ENCODE measurements around the gene SLC6A6. TPM values are rescaled to one million over a fixed set of nuclear protein-coding genes. Genes with fewer than 3 reads are reported as not detected.
A peak's percentile ranks its signal among the peaks of the same experiment; 100 is the strongest.

SLC6A6 gene
- polyA plus RNA-seq, 4 donors = 6.9 to 24.1 (median 9.7) TPM

- H3K9me3 ChIP-seq (ENCODE audit: control insufficient read depth in 2 of 2, insufficient read depth in 1 of 2, low read depth in 1 of 2, low read length in 1 of 2) = no peaks in the 10 kb centered on the region
- DNase-seq = no peak
- H3K4me1 ChIP-seq (ENCODE audit: control insufficient read depth in 3 of 3, insufficient read depth in 2 of 3, low read depth in 1 of 3, low read length in 2 of 3) = no peaks in the 10 kb centered on the region
- H3K27ac ChIP-seq (ENCODE audit: low read depth in 1 of 3, low read length in 2 of 3) = no peak overlapping the region
- WGBS, 3 donors = 95 to 96% (median 95%) methylated on average over 23 of the region's 23 CpGs
- peaks cover 12 to 92% (median 30%) of the 10 kb centered on the region in 3 donors for H3K36me3 ChIP-seq (ENCODE audit: control insufficient read depth in 3 of 3, insufficient read depth in 2 of 3, low read depth in 1 of 3, low read length in 3 of 3)
- H3K27me3 ChIP-seq (ENCODE audit: control insufficient read depth in 3 of 3, insufficient read depth in 3 of 3, low read length in 3 of 3) = no peaks in the 10 kb centered on the region
- no peak for FAIRE-seq
- H3K4me3 ChIP-seq (ENCODE audit: low read depth in 1 of 3, low read length in 3 of 3) = no peak overlapping the region
Measured at GRCh38 chr3:14466179-14466903, 63.9 kb downstream of the SLC6A6 start.

GRCh38 chr3:14467814-14468620, 65.6 kb downstream of the SLC6A6 start:
- no peak for FAIRE-seq
- Histone ChIP-seq H3K9me3 (ENCODE audit: control insufficient read depth in 2 of 2, insufficient read depth in 1 of 2, low read depth in 1 of 2, low read length in 1 of 2) (no peaks in the 10 kb centered on the region), H3K27me3 (ENCODE audit: control insufficient read depth in 3 of 3, insufficient read depth in 3 of 3, low read length in 3 of 3) (no peaks in the 10 kb centered on the region), H3K27ac (ENCODE audit: low read depth in 1 of 3, low read length in 2 of 3) (no peak overlapping the region), H3K4me1 (ENCODE audit: control insufficient read depth in 3 of 3, insufficient read depth in 2 of 3, low read depth in 1 of 3, low read length in 2 of 3) (no peaks in the 10 kb centered on the region), H3K4me3 (ENCODE audit: low read depth in 1 of 3, low read length in 3 of 3) (no peak overlapping the region), H3K36me3 (ENCODE audit: control insufficient read depth in 3 of 3, insufficient read depth in 2 of 3, low read depth in 1 of 3, low read length in 3 of 3) (peaks cover 12 to 92% (median 31%) of the 10 kb centered on the region in 3 donors)
- WGBS, 3 donors = 62 to 66% (median 62%) methylated on average over 15 of the region's 15 CpGs
- DNase-seq = peak; percentile 17 to 47

GRCh38 chr3:14468621-14468981, 66.2 kb downstream of the SLC6A6 start:
- 84 to 94% (median 89%) methylated on average over 13 of the region's 13 CpGs for WGBS, 3 donors
- no peaks in the 10 kb centered on the region for H3K27me3 ChIP-seq (ENCODE audit: control insufficient read depth in 3 of 3, insufficient read depth in 3 of 3, low read length in 3 of 3)
- no peak overlapping the region for H3K27ac ChIP-seq (ENCODE audit: low read depth in 1 of 3, low read length in 2 of 3)
- no peak overlapping the region for H3K4me3 ChIP-seq (ENCODE audit: low read depth in 1 of 3, low read length in 3 of 3)
- FAIRE-seq (no peak), DNase-seq (no peak)
- H3K9me3 ChIP-seq (ENCODE audit: control insufficient read depth in 2 of 2, insufficient read depth in 1 of 2, low read depth in 1 of 2, low read length in 1 of 2) = no peaks in the 10 kb centered on the region
- H3K4me1 ChIP-seq (ENCODE audit: control insufficient read depth in 3 of 3, insufficient read depth in 2 of 3, low read depth in 1 of 3, low read length in 2 of 3) = no peaks in the 10 kb centered on the region
- H3K36me3 ChIP-seq (ENCODE audit: control insufficient read depth in 3 of 3, insufficient read depth in 2 of 3, low read depth in 1 of 3, low read length in 3 of 3) = peaks cover 9 to 92% (median 25%) of the 10 kb centered on the region in 3 donors

GRCh38 chr3:14470461-14470860, 68.1 kb downstream of the SLC6A6 start:
- Histone ChIP-seq H3K4me1 (ENCODE audit: control insufficient read depth in 3 of 3, insufficient read depth in 2 of 3, low read depth in 1 of 3, low read length in 2 of 3) (no peaks in the 10 kb centered on the region), H3K36me3 (ENCODE audit: control insufficient read depth in 3 of 3, insufficient read depth in 2 of 3, low read depth in 1 of 3, low read length in 3 of 3) (peaks cover 9 to 91% (median 18%) of the 10 kb centered on the region in 3 donors), H3K4me3 (ENCODE audit: low read depth in 1 of 3, low read length in 3 of 3) (no peak overlapping the region), H3K27ac (ENCODE audit: low read depth in 1 of 3, low read length in 2 of 3) (no peak overlapping the region), H3K27me3 (ENCODE audit: control insufficient read depth in 3 of 3, insufficient read depth in 3 of 3, low read length in 3 of 3) (no peaks in the 10 kb centered on the region), H3K9me3 (ENCODE audit: control insufficient read depth in 2 of 2, insufficient read depth in 1 of 2, low read depth in 1 of 2, low read length in 1 of 2) (no peaks in the 10 kb centered on the region)
- FAIRE-seq (no peak), DNase-seq (no peak)
- 91 to 96% (median 94%) methylated on average over 12 of the region's 12 CpGs for WGBS, 3 donors

GRCh38 chr3:14471016-14471415, 68.6 kb downstream of the SLC6A6 start:
- DNase-seq (no peak), FAIRE-seq (no peak)
- WGBS, 3 donors = 84 to 96% (median 85%) methylated on average over 5 of the region's 5 CpGs
- Histone ChIP-seq H3K27me3 (ENCODE audit: control insufficient read depth in 3 of 3, insufficient read depth in 3 of 3, low read length in 3 of 3) (no peaks in the 10 kb centered on the region), H3K36me3 (ENCODE audit: control insufficient read depth in 3 of 3, insufficient read depth in 2 of 3, low read depth in 1 of 3, low read length in 3 of 3) (peaks cover 9 to 93% (median 16%) of the 10 kb centered on the region in 3 donors), H3K9me3 (ENCODE audit: control insufficient read depth in 2 of 2, insufficient read depth in 1 of 2, low read depth in 1 of 2, low read length in 1 of 2) (no peaks in the 10 kb centered on the region), H3K4me3 (ENCODE audit: low read depth in 1 of 3, low read length in 3 of 3) (no peak overlapping the region), H3K4me1 (ENCODE audit: control insufficient read depth in 3 of 3, insufficient read depth in 2 of 3, low read depth in 1 of 3, low read length in 2 of 3) (no peaks in the 10 kb centered on the region), H3K27ac (ENCODE audit: low read depth in 1 of 3, low read length in 2 of 3) (no peak overlapping the region)

GRCh38 chr3:14471690-14472089, 69.3 kb downstream of the SLC6A6 start:
- no peak overlapping the region for H3K27ac ChIP-seq (ENCODE audit: low read depth in 1 of 3, low read length in 2 of 3)
- no peak overlapping the region for H3K4me3 ChIP-seq (ENCODE audit: low read depth in 1 of 3, low read length in 3 of 3)
- H3K9me3 ChIP-seq (ENCODE audit: control insufficient read depth in 2 of 2, insufficient read depth in 1 of 2, low read depth in 1 of 2, low read length in 1 of 2) = no peaks in the 10 kb centered on the region
- no peaks in the 10 kb centered on the region for H3K27me3 ChIP-seq (ENCODE audit: control insufficient read depth in 3 of 3, insufficient read depth in 3 of 3, low read length in 3 of 3)
- DNase-seq (no peak), FAIRE-seq (no peak)
- 93 to 96% (median 95%) methylated on average over 10 of the region's 10 CpGs for WGBS, 3 donors
- no peaks in the 10 kb centered on the region for H3K4me1 ChIP-seq (ENCODE audit: control insufficient read depth in 3 of 3, insufficient read depth in 2 of 3, low read depth in 1 of 3, low read length in 2 of 3)
- H3K36me3 ChIP-seq (ENCODE audit: control insufficient read depth in 3 of 3, insufficient read depth in 2 of 3, low read depth in 1 of 3, low read length in 3 of 3) = peaks cover 6 to 93% (median 13%) of the 10 kb centered on the region in 3 donors

GRCh38 chr3:14472471-14473351, 70.3 kb downstream of the SLC6A6 start:
- no peak for FAIRE-seq
- H3K4me1 ChIP-seq (ENCODE audit: control insufficient read depth in 3 of 3, insufficient read depth in 2 of 3, low read depth in 1 of 3, low read length in 2 of 3) = no peaks in the 10 kb centered on the region
- no peak overlapping the region for H3K4me3 ChIP-seq (ENCODE audit: low read depth in 1 of 3, low read length in 3 of 3)
- no peaks in the 10 kb centered on the region for H3K9me3 ChIP-seq (ENCODE audit: control insufficient read depth in 2 of 2, insufficient read depth in 1 of 2, low read depth in 1 of 2, low read length in 1 of 2)
- no peak for DNase-seq
- peaks cover 6 to 93% (median 15%) of the 10 kb centered on the region in 3 donors for H3K36me3 ChIP-seq (ENCODE audit: control insufficient read depth in 3 of 3, insufficient read depth in 2 of 3, low read depth in 1 of 3, low read length in 3 of 3)
- H3K27ac ChIP-seq (ENCODE audit: low read depth in 1 of 3, low read length in 2 of 3) = peak overlapping the region in 1 of 3 donors; percentile 1
- WGBS, 3 donors = 83 to 93% (median 89%) methylated on average over 22 of the region's 22 CpGs
- H3K27me3 ChIP-seq (ENCODE audit: control insufficient read depth in 3 of 3, insufficient read depth in 3 of 3, low read length in 3 of 3) = no peaks in the 10 kb centered on the region

- Histone ChIP-seq H3K27ac (ENCODE audit: low read depth in 1 of 3, low read length in 2 of 3) (peak overlapping the region in 1 of 3 donors; percentile 1), H3K4me1 (ENCODE audit: control insufficient read depth in 3 of 3, insufficient read depth in 2 of 3, low read depth in 1 of 3, low read length in 2 of 3) (no peaks in the 10 kb centered on the region), H3K4me3 (ENCODE audit: low read depth in 1 of 3, low read length in 3 of 3) (no peak overlapping the region), H3K36me3 (ENCODE audit: control insufficient read depth in 3 of 3, insufficient read depth in 2 of 3, low read depth in 1 of 3, low read length in 3 of 3) (peaks cover 6 to 91% (median 17%) of the 10 kb centered on the region in 3 donors), H3K27me3 (ENCODE audit: control insufficient read depth in 3 of 3, insufficient read depth in 3 of 3, low read length in 3 of 3) (no peaks in the 10 kb centered on the region), H3K9me3 (ENCODE audit: control insufficient read depth in 2 of 2, insufficient read depth in 1 of 2, low read depth in 1 of 2, low read length in 1 of 2) (no peaks in the 10 kb centered on the region)
- FAIRE-seq (no peak), DNase-seq (no peak)
- WGBS, 3 donors = 77 to 95% (median 90%) methylated on average over 7 of the region's 7 CpGs
Measured at GRCh38 chr3:14473411-14473891, 71.0 kb downstream of the SLC6A6 start.
